ENCODE results near the gene OR4D2. TPM values are rescaled to one million over a fixed set of nuclear protein-coding genes. Genes with fewer than 3 reads are reported as not detected.
A peak's percentile ranks its signal among the peaks of the same experiment; 100 is the strongest.

The OR4D2 gene
- total RNA-seq, 1 experiment from 2014 or later = not detected

GRCh38 chr17:58205936-58206335 is 39.2 kb downstream of the OR4D2 start:
- Histone ChIP-seq H3K9me3 (no peaks in the 10 kb centered on the region), H3K4me3 (ENCODE audit: low read depth, low read length) (no peak overlapping the region), H3K36me3 (ENCODE audit: control insufficient read depth, insufficient read depth, low read length) (peaks cover 2% of the 10 kb centered on the region; the same call in 1 of the 2 replicates), H3K27me3 (replicated peaks; ENCODE audit: control insufficient read depth, insufficient read depth, low read length) (no peaks in the 10 kb centered on the region), H3K4me1 (peaks cover 18% of the 10 kb centered on the region)
- no peaks in the 10 kb centered on the region for H3K36me3 Mint-ChIP-seq (ENCODE audit: insufficient read depth, unreplicated experiment)
- POLR2A ChIA-PET = interaction anchor here (0.6 kb wide), 1 partner anchor 13 kb away, joined by 4 read pairs; the partner anchor contains the start of gene MKS1
- CTCF ChIA-PET = interaction anchor here (0.5 kb wide), 1 partner anchor 414 kb away, joined by 6 read pairs; no protein-coding TSS in a partner anchor
- intact Hi-C loops (cut with micrococcal nuclease; ENCODE audit: unreplicated experiment) = no loop called here
- H3K9me3 Mint-ChIP-seq (ENCODE audit: unreplicated experiment) = no peaks in the 10 kb centered on the region
- no peak overlapping the region for H3K27ac Mint-ChIP-seq (ENCODE audit: unreplicated experiment)
- DNase-seq = no peak
- no peak for TF ChIP-seq CTCF (IDR thresholded peaks at IDR 0.05; ENCODE audit: insufficient read depth in 1 of 2, low read depth in 1 of 2, low read length in 1 of 2, severe bottlenecking in 1 of 2, unreplicated experiment in 1 of 2)
- no TSS peak for BruUV-seq (replicated peaks)
- no peak overlapping the region for H3K4me3 Mint-ChIP-seq (ENCODE audit: unreplicated experiment)
- peaks cover 18% of the 10 kb centered on the region for H3K4me1 Mint-ChIP-seq (ENCODE audit: low read depth, unreplicated experiment)
- no peaks in the 10 kb centered on the region for H3K27me3 Mint-ChIP-seq (ENCODE audit: insufficient read depth, unreplicated experiment)

- ChIA-PET POLR2A (no interaction called here), CTCF (no interaction called here)
- H3K36me3 ChIP-seq (ENCODE audit: control insufficient read depth, insufficient read depth, low read length) = peaks cover 2% of the 10 kb centered on the region; the same call in 1 of the 2 replicates
- BruUV-seq (replicated peaks) = no TSS peak
- Mint-ChIP-seq H3K9me3 (ENCODE audit: unreplicated experiment) (no peaks in the 10 kb centered on the region), H3K36me3 (ENCODE audit: insufficient read depth, unreplicated experiment) (no peaks in the 10 kb centered on the region), H3K27ac (ENCODE audit: unreplicated experiment) (no peak overlapping the region), H3K4me1 (ENCODE audit: low read depth, unreplicated experiment) (peaks cover 10% of the 10 kb centered on the region), H3K4me3 (ENCODE audit: unreplicated experiment) (no peak overlapping the region), H3K27me3 (ENCODE audit: insufficient read depth, unreplicated experiment) (no peaks in the 10 kb centered on the region)
- no peak for TF ChIP-seq CTCF (IDR thresholded peaks at IDR 0.05; ENCODE audit: insufficient read depth in 1 of 2, low read depth in 1 of 2, low read length in 1 of 2, severe bottlenecking in 1 of 2, unreplicated experiment in 1 of 2)
- intact Hi-C loops (cut with micrococcal nuclease; ENCODE audit: unreplicated experiment) = no loop called here
- no peak overlapping the region for H3K4me3 ChIP-seq (ENCODE audit: low read depth, low read length)
- H3K9me3 ChIP-seq = no peaks in the 10 kb centered on the region
- no peaks in the 10 kb centered on the region for H3K27me3 ChIP-seq (replicated peaks; ENCODE audit: control insufficient read depth, insufficient read depth, low read length)
- H3K4me1 ChIP-seq = peaks cover 18% of the 10 kb centered on the region
- no peak for DNase-seq
These were observed 40.7 kb downstream of the OR4D2 start for GRCh38 chr17:58207451-58207850.

- ChIA-PET POLR2A (no interaction called here), CTCF (no interaction called here)
- Histone ChIP-seq H3K4me1 (peaks cover 18% of the 10 kb centered on the region), H3K36me3 (ENCODE audit: control insufficient read depth, insufficient read depth, low read length) (peaks cover 2% of the 10 kb centered on the region; the same call in 1 of the 2 replicates), H3K4me3 (ENCODE audit: low read depth, low read length) (no peak overlapping the region), H3K9me3 (no peaks in the 10 kb centered on the region), H3K27me3 (replicated peaks; ENCODE audit: control insufficient read depth, insufficient read depth, low read length) (no peaks in the 10 kb centered on the region)
- Mint-ChIP-seq H3K27me3 (ENCODE audit: insufficient read depth, unreplicated experiment) (no peaks in the 10 kb centered on the region), H3K4me1 (ENCODE audit: low read depth, unreplicated experiment) (peaks cover 10% of the 10 kb centered on the region), H3K36me3 (ENCODE audit: insufficient read depth, unreplicated experiment) (no peaks in the 10 kb centered on the region), H3K4me3 (ENCODE audit: unreplicated experiment) (no peak overlapping the region), H3K9me3 (ENCODE audit: unreplicated experiment) (no peaks in the 10 kb centered on the region), H3K27ac (ENCODE audit: unreplicated experiment) (peak overlapping the region; percentile 60)
- TF ChIP-seq CTCF (IDR thresholded peaks at IDR 0.05; ENCODE audit: insufficient read depth in 1 of 2, low read depth in 1 of 2, low read length in 1 of 2, severe bottlenecking in 1 of 2, unreplicated experiment in 1 of 2) = no peak
- intact Hi-C loops (cut with micrococcal nuclease; ENCODE audit: unreplicated experiment) = no loop called here
- BruUV-seq (replicated peaks) = TSS peak; percentile 8
- no peak for DNase-seq
These were observed 41.6 kb downstream of the OR4D2 start for GRCh38 chr17:58208344-58208743.

Data from Caco-2 (cell line).